22Rv1 (cell line): ENCODE measurements around the gene IQSEC3.
"Not testable (repeated sequence)": the region's sequence is repeated elsewhere in the genome, so short reads cannot be mapped to it uniquely, and the experiment has no call there.

Source experiments
- CTCF ChIP-seq: fragments of 450-650 bp; IDR thresholded peaks from 2 replicates; pipeline ENCODE4 v1.5.1; 2017; ENCODE audit warnings: mild to moderate bottlenecking
- ZFX ChIP-seq: fragments of 450-650 bp; IDR thresholded peaks from 2 replicates; pipeline ENCODE4 v1.6.1; 2017; ENCODE audit warnings: antibody characterized with exemption, borderline replicate concordance

GRCh38 chr12:19906-20305 is 46.7 kb upstream of the IQSEC3 start:
- TF ChIP-seq CTCF, ZFX: not testable (repeated sequence)
